ENCODE measurements around the gene PPM1B. TPM values are rescaled to one million over a fixed set of nuclear protein-coding genes. Genes with fewer than 3 reads are reported as not detected.

PPM1B gene
- total RNA-seq, 1 donor from 2014 or later: 56.2 TPM

GRCh38 chr2:44267269-44267795 is 98.7 kb downstream of the PPM1B start:
- intact Hi-C loops (cut with micrococcal nuclease): no loop called here

GRCh38 chr2:44267796-44268648 is 99.3 kb downstream of the PPM1B start:
- Histone ChIP-seq H3K4me3 (no peak overlapping the region), H3K4me1 (peaks cover 14% of the 10 kb centered on the region), H3K27me3 (ENCODE audit: low read depth) (no peaks in the 10 kb centered on the region), H3K9me3 (replicated peaks) (no peaks in the 10 kb centered on the region), H3K36me3 (no peaks in the 10 kb centered on the region), H3K27ac (replicated peaks) (peak overlapping the region; percentile 57)
- no peak for TF ChIP-seq CTCF (IDR thresholded peaks at IDR 0.05; ENCODE audit: borderline replicate concordance)
- no peak for DNase-seq
- intact Hi-C loops (cut with micrococcal nuclease): no loop called here

More at GRCh38 chr2:44267269-44267795, 98.7 kb downstream of the PPM1B start:
- no peaks in the 10 kb centered on the region for H3K9me3 ChIP-seq (replicated peaks)
- H3K27ac ChIP-seq (replicated peaks): peak overlapping the region; percentile 57
- H3K4me1 ChIP-seq: peaks cover 14% of the 10 kb centered on the region
- H3K27me3 ChIP-seq (ENCODE audit: low read depth): no peaks in the 10 kb centered on the region
- no peak overlapping the region for H3K4me3 ChIP-seq
- no peaks in the 10 kb centered on the region for H3K36me3 ChIP-seq
- DNase-seq: no peak
- no peak for TF ChIP-seq CTCF (IDR thresholded peaks at IDR 0.05; ENCODE audit: borderline replicate concordance)

- TF ChIP-seq CTCF (IDR thresholded peaks at IDR 0.05; ENCODE audit: borderline replicate concordance): no peak
- DNase-seq: no peak
- Histone ChIP-seq H3K27ac (replicated peaks) (no peak overlapping the region), H3K9me3 (replicated peaks) (no peaks in the 10 kb centered on the region), H3K36me3 (no peaks in the 10 kb centered on the region), H3K4me1 (peaks cover 14% of the 10 kb centered on the region), H3K27me3 (ENCODE audit: low read depth) (no peaks in the 10 kb centered on the region), H3K4me3 (no peak overlapping the region)
- intact Hi-C loops (cut with micrococcal nuclease): no loop called here
These were observed 101.2 kb downstream of the PPM1B start for GRCh38 chr2:44269831-44270230.

GRCh38 chr2:44271296-44271695 is 102.6 kb downstream of the PPM1B start:
- intact Hi-C loops (cut with micrococcal nuclease): no loop called here
- Histone ChIP-seq H3K27me3 (ENCODE audit: low read depth) (no peaks in the 10 kb centered on the region), H3K4me3 (no peak overlapping the region), H3K36me3 (no peaks in the 10 kb centered on the region), H3K27ac (replicated peaks) (no peak overlapping the region), H3K4me1 (peaks cover 14% of the 10 kb centered on the region), H3K9me3 (replicated peaks) (no peaks in the 10 kb centered on the region)
- no peak for TF ChIP-seq CTCF (IDR thresholded peaks at IDR 0.05; ENCODE audit: borderline replicate concordance)
- DNase-seq: no peak

GRCh38 chr2:44273076-44273475 is 104.4 kb downstream of the PPM1B start:
- Histone ChIP-seq H3K9me3 (replicated peaks) (no peaks in the 10 kb centered on the region), H3K36me3 (no peaks in the 10 kb centered on the region), H3K27me3 (ENCODE audit: low read depth) (no peaks in the 10 kb centered on the region), H3K4me1 (peaks cover 5% of the 10 kb centered on the region), H3K4me3 (no peak overlapping the region), H3K27ac (replicated peaks) (no peak overlapping the region)
- no peak for TF ChIP-seq CTCF (IDR thresholded peaks at IDR 0.05; ENCODE audit: borderline replicate concordance)
- no peak for DNase-seq
- intact Hi-C loops (cut with micrococcal nuclease): no loop called here

All from left ventricle myocardium inferior (tissue), 1 donor.